ENCODE measurements around the gene ZNF521. TPM values are rescaled to one million over a fixed set of nuclear protein-coding genes. Genes with fewer than 3 reads are reported as not detected.

The ZNF521 gene
- total and polyA plus RNA-seq, 2 experiments from 2014 or later, result 3.1 to 9.2 TPM

GRCh38 chr18:25239581-25240419 is 112.2 kb downstream of the ZNF521 start:
- Mint-ChIP-seq H3K4me3 (no peak overlapping the region), H3K4me1 (peaks cover 9% of the 10 kb centered on the region), H3K9me3 (no peaks in the 10 kb centered on the region), H3K27me3 (ENCODE audit: insufficient read depth, low read depth, poor library complexity) (no peaks in the 10 kb centered on the region), H3K36me3 (ENCODE audit: low read depth) (no peaks in the 10 kb centered on the region), H3K27ac (no peak overlapping the region)
- TF ChIP-seq POLR2AphosphoS5 (IDR thresholded peaks at IDR 0.05; ENCODE audit: low read depth) (no peak), REST (IDR thresholded peaks at IDR 0.05; ENCODE audit: unreplicated experiment) (no peak), STAT1 (IDR thresholded peaks at IDR 0.05; ENCODE audit: unreplicated experiment) (no peak), ZNF331 (CRISPR knock-in tag; IDR thresholded peaks at IDR 0.05; ENCODE audit: low read depth) (no peak), CTCF (conservative IDR thresholded peaks at IDR 0.05; ENCODE audit: low read depth in 2 of 2) (no peak)
- ATAC-seq, result no peak
- no peaks in the 10 kb centered on the region for H3F3A ChIP-seq (replicated peaks; ENCODE audit: low read depth)
- H3K4me1 ChIP-seq (ENCODE audit: insufficient read depth), result no peaks in the 10 kb centered on the region
- no peak overlapping the region for H3K4me3 ChIP-seq
- H3K36me3 ChIP-seq (ENCODE audit: insufficient read depth), result no peaks in the 10 kb centered on the region
- H3K9me2 ChIP-seq (ENCODE audit: insufficient read depth), result no peaks in the 10 kb centered on the region
- no peak overlapping the region for H2AFZ ChIP-seq
- DNase-seq (ENCODE audit: low spot score), result no peak
- H4K20me1 ChIP-seq (replicated peaks; ENCODE audit: insufficient read depth), result no peaks in the 10 kb centered on the region
- H3K79me2 ChIP-seq (replicated peaks; ENCODE audit: insufficient read depth), result no peaks in the 10 kb centered on the region
- no peaks in the 10 kb centered on the region for H3K27me3 ChIP-seq (ENCODE audit: insufficient read depth)
- H3K27ac ChIP-seq (ENCODE audit: low read depth), result no peak overlapping the region
- no peak overlapping the region for H3K4me2 ChIP-seq

DNA sequence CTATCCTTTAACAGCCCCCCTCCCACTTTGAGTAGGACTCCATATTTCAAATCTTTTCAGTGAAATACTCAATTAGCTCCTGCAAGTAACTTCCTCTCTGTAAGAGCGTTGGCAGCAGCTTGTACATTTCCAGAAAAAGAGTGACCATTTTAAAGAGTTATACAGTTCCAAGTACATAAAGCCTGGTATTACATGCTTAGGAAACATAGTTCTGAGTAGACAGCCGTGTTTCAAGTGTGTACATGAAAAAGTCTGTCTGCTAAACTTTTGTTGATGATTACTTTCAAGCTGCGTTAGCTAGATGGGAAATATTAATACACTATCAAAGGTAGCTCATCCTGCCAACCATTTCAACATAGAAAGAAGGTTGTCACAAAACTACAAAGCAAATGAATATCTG is 112.8 kb downstream of the ZNF521 start:
- no peaks in the 10 kb centered on the region for H3K36me3 Mint-ChIP-seq (ENCODE audit: low read depth)
- no peaks in the 10 kb centered on the region for H4K20me1 ChIP-seq (replicated peaks; ENCODE audit: insufficient read depth)
- TF ChIP-seq, protein P1, sequence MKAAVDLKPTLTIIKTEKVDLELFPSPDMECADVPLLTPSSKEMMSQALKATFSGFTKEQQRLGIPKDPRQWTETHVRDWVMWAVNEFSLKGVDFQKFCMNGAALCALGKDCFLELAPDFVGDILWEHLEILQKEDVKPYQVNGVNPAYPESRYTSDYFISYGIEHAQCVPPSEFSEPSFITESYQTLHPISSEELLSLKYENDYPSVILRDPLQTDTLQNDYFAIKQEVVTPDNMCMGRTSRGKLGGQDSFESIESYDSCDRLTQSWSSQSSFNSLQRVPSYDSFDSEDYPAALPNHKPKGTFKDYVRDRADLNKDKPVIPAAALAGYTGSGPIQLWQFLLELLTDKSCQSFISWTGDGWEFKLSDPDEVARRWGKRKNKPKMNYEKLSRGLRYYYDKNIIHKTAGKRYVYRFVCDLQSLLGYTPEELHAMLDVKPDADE (IDR thresholded peaks at IDR 0.05), result no peak
- TF ChIP-seq EZH2phosphoT487 (IDR thresholded peaks at IDR 0.05; ENCODE audit: unreplicated experiment) (no peak), CTCF (conservative IDR thresholded peaks at IDR 0.05; ENCODE audit: low read depth in 2 of 2) (no peak)

More for the DNA sequence above, 112.8 kb downstream of the ZNF521 start:
- ATAC-seq (no peak), DNase-seq (ENCODE audit: low spot score) (no peak)
- Histone ChIP-seq H3K4me3 (no peak overlapping the region), H3K27me3 (ENCODE audit: insufficient read depth) (no peaks in the 10 kb centered on the region), H3K9me2 (ENCODE audit: insufficient read depth) (no peaks in the 10 kb centered on the region), H3K36me3 (ENCODE audit: insufficient read depth) (no peaks in the 10 kb centered on the region), H3K79me2 (replicated peaks; ENCODE audit: insufficient read depth) (no peaks in the 10 kb centered on the region), H3K4me1 (ENCODE audit: insufficient read depth) (no peaks in the 10 kb centered on the region), H3K4me2 (no peak overlapping the region), H3K27ac (ENCODE audit: low read depth) (no peak overlapping the region), H3F3A (replicated peaks; ENCODE audit: low read depth) (no peaks in the 10 kb centered on the region), H2AFZ (no peak overlapping the region)
- no peak overlapping the region for H3K4me3 Mint-ChIP-seq
- no peak overlapping the region for H3K27ac Mint-ChIP-seq
- peaks cover 8% of the 10 kb centered on the region for H3K4me1 Mint-ChIP-seq
- no peaks in the 10 kb centered on the region for H3K27me3 Mint-ChIP-seq (ENCODE audit: insufficient read depth, low read depth, poor library complexity)
- H3K9me3 Mint-ChIP-seq, result no peaks in the 10 kb centered on the region

All from GM23338 (cell line).